Caco-2 (cell line): ENCODE measurements around the gene GZMB. TPM values are rescaled to one million over a fixed set of nuclear protein-coding genes. Genes with fewer than 3 reads are reported as not detected.
A peak's percentile ranks its signal among the peaks of the same experiment; 100 is the strongest.

Experiments used
- BruUV-seq: library from RNA; stranded (reverse); fragments of 400-500 nt; replicated peaks from 2 replicates; lab custom pipeline; 2021; lab: Mats Ljungman, UMichigan
- CTCF ChIA-PET: fragments of 300-600 bp; sonication (Branson Sonifier 250); formaldehyde crosslinking; loops from one replicate; lab custom pipeline; 2022; ENCODE audit warnings: antibody characterized with exemption; lab: Charles Lee
- POLR2A ChIA-PET: fragments of 300-600 bp; sonication (Branson Sonifier 250); formaldehyde crosslinking; loops from one replicate; lab custom pipeline; 2022; ENCODE audit warnings: antibody characterized with exemption; lab: Charles Lee
- DNase-seq, 2 experiments: peaks; one replicate each; pipeline versions ENCODE4 v3.0.0 to v3.0.0-alpha.2; 2020 to 2022
- H3K27me3 ChIP-seq: replicated peaks from 2 replicates; pipeline ENCODE4 v1.6.0; 2011; ENCODE audit warnings: low read length; ENCODE audit not compliant: control insufficient read depth, insufficient read depth
- H3K36me3 ChIP-seq: 2 replicates; pipeline ENCODE4 v1.5.1; 2011; ENCODE audit warnings: low read length; ENCODE audit not compliant: control insufficient read depth, insufficient read depth
- H3K4me1 ChIP-seq: fragments of 250-450 bp; sonication (Bioruptor Pico); 2 replicates; pipeline ENCODE4 v1.5.1; 2020; ENCODE audit warnings: mild to moderate bottlenecking
- H3K4me3 ChIP-seq: 2 replicates; pipeline ENCODE4 v1.5.1; 2011; ENCODE audit warnings: low read depth, mild to moderate bottlenecking, control low read depth, low read length
- H3K9me3 ChIP-seq: fragments of 250-450 bp; sonication (Bioruptor Pico); 2 replicates; pipeline ENCODE4 v1.5.1; 2020; ENCODE audit warnings: mild to moderate bottlenecking, moderate library complexity
- H3K27ac Mint-ChIP-seq: one replicate; pipeline ENCODE4 v1.8.0; 2022; ENCODE audit warnings: mixed read lengths; ENCODE audit not compliant: unreplicated experiment
- H3K27me3 Mint-ChIP-seq: one replicate; pipeline ENCODE4 v1.8.0; 2022; ENCODE audit warnings: mixed read lengths; ENCODE audit not compliant: insufficient read depth, unreplicated experiment
- H3K36me3 Mint-ChIP-seq: one replicate; pipeline ENCODE4 v1.8.0; 2022; ENCODE audit warnings: mild to moderate bottlenecking, mixed read lengths; ENCODE audit not compliant: insufficient read depth, unreplicated experiment
- H3K4me1 Mint-ChIP-seq: one replicate; pipeline ENCODE4 v1.8.0; 2022; ENCODE audit warnings: low read depth, mixed read lengths; ENCODE audit not compliant: unreplicated experiment
- H3K4me3 Mint-ChIP-seq: one replicate; pipeline ENCODE4 v1.8.0; 2022; ENCODE audit warnings: mild to moderate bottlenecking, moderate library complexity, mixed read lengths; ENCODE audit not compliant: unreplicated experiment
- H3K9me3 Mint-ChIP-seq: one replicate; pipeline ENCODE4 v1.8.0; 2022; ENCODE audit warnings: mixed read lengths; ENCODE audit not compliant: unreplicated experiment
- intact Hi-C: fragments of 100-400 bp; cut with micrococcal nuclease; formaldehyde crosslinking; loops from one replicate; pipeline ENCODE4 v1.10.0; 2022; ENCODE audit not compliant: unreplicated experiment
- total RNA-seq: library from RNA; stranded (reverse); gene quantifications from 2 replicates; pipeline ENCODE4 v1.2.3, GENCODE V29; 2022
- TF ChIP-seq, protein P1 (sequence below), 2 experiments: fragments of 200-600 bp in 1 of 2; IDR thresholded peaks; 1 replicate in 1 of 2; 2 replicates in 1 of 2; pipeline versions ENCODE4 v1.5.1 to v1.8.0; 2011 to 2022; ENCODE audit warnings: antibody characterized with exemption in 1 of 2, control low read depth in 1 of 2, inconsistent platforms in 1 of 2, low read depth in 1 of 2, low read length in 1 of 2, mild to moderate bottlenecking in 1 of 2, moderate library complexity in 1 of 2; ENCODE audit not compliant: insufficient read depth in 1 of 2, severe bottlenecking in 1 of 2, unreplicated experiment in 1 of 2

The GZMB gene
- total RNA-seq, 1 experiment from 2014 or later, result not detected

DNA sequence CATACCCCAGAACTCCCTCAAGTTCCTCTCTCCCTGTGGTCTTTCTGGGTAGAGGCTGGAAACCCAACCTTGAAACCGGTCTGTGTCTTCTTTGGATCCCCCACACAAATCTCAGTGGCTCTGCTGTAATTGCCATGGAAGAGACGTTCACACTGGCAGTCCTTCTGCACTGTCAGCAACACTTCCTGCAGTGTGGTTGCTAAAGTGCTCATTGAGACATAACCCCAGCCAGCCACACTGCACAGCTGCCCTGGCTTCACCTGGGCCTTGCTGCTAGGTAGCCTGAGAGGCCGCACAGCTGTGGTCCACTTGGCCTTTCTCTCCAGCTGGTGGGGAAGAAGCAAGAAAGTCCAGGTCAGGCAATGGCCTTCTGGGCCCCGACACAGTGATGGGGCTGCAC lies 26.9 kb downstream of the GZMB start:
- Histone ChIP-seq H3K4me3 (no peak overlapping the region), H3K36me3 (no peaks in the 10 kb centered on the region), H3K9me3 (no peaks in the 10 kb centered on the region), H3K4me1 (no peaks in the 10 kb centered on the region), H3K27me3 (no peaks in the 10 kb centered on the region)
- Mint-ChIP-seq H3K4me1 (no peaks in the 10 kb centered on the region), H3K4me3 (no peak overlapping the region), H3K36me3 (no peaks in the 10 kb centered on the region), H3K27ac (no peak overlapping the region), H3K9me3 (no peaks in the 10 kb centered on the region), H3K27me3 (no peaks in the 10 kb centered on the region)
- ChIA-PET POLR2A (no interaction called here), CTCF (no interaction called here)
- TF ChIP-seq, protein P1, sequence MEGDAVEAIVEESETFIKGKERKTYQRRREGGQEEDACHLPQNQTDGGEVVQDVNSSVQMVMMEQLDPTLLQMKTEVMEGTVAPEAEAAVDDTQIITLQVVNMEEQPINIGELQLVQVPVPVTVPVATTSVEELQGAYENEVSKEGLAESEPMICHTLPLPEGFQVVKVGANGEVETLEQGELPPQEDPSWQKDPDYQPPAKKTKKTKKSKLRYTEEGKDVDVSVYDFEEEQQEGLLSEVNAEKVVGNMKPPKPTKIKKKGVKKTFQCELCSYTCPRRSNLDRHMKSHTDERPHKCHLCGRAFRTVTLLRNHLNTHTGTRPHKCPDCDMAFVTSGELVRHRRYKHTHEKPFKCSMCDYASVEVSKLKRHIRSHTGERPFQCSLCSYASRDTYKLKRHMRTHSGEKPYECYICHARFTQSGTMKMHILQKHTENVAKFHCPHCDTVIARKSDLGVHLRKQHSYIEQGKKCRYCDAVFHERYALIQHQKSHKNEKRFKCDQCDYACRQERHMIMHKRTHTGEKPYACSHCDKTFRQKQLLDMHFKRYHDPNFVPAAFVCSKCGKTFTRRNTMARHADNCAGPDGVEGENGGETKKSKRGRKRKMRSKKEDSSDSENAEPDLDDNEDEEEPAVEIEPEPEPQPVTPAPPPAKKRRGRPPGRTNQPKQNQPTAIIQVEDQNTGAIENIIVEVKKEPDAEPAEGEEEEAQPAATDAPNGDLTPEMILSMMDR (IDR thresholded peaks at IDR 0.05; ENCODE audit: insufficient read depth in 1 of 2, low read depth in 1 of 2, low read length in 1 of 2, severe bottlenecking in 1 of 2, unreplicated experiment in 1 of 2), result no peak
- no peak for DNase-seq
- BruUV-seq, result no TSS peak
- intact Hi-C loops, result loop anchor here (10.0 kb wide), 1 partner anchor 122 kb away; no protein-coding TSS in a partner anchor

DNA sequence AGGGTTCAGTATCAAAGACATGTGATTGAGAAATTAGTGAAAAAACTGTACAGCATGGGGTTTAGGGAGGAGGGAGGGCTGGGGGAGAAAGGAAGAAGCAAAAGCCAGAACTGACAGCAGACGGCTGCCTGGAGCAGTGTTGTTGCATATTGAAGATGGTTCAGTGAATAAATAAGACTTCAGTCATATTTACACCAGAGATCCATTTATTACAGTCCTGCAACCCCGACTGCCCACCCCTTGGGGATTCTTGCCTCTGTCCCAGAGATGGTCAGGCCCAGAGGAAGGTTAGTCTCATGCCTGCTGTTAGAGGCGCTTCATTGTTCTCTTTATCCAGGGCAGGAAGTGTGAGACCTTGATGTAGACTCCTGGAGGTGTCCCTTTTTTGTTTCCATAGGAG lies 27.7 kb downstream of the GZMB start:
- TF ChIP-seq, protein P1 (IDR thresholded peaks at IDR 0.05; ENCODE audit: insufficient read depth in 1 of 2, low read depth in 1 of 2, low read length in 1 of 2, severe bottlenecking in 1 of 2, unreplicated experiment in 1 of 2), result no peak
- no peaks in the 10 kb centered on the region for H3K9me3 ChIP-seq
- no peaks in the 10 kb centered on the region for H3K27me3 ChIP-seq
- H3K27ac Mint-ChIP-seq, result no peak overlapping the region
- no peak overlapping the region for H3K4me3 Mint-ChIP-seq
- H3K36me3 ChIP-seq, result no peaks in the 10 kb centered on the region
- no peaks in the 10 kb centered on the region for H3K9me3 Mint-ChIP-seq
- H3K4me1 ChIP-seq, result no peaks in the 10 kb centered on the region
- H3K4me3 ChIP-seq, result no peak overlapping the region
- no peaks in the 10 kb centered on the region for H3K4me1 Mint-ChIP-seq
- POLR2A ChIA-PET, result no interaction called here
- CTCF ChIA-PET, result interaction anchor here (0.6 kb wide), 1 partner anchor 54 kb away, joined by 3 read pairs; no protein-coding TSS in a partner anchor
- intact Hi-C loops, result loop anchor here (10.0 kb wide), 1 partner anchor 121 kb away; no protein-coding TSS in a partner anchor
- no peaks in the 10 kb centered on the region for H3K36me3 Mint-ChIP-seq
- H3K27me3 Mint-ChIP-seq, result no peaks in the 10 kb centered on the region
- BruUV-seq, result no TSS peak
- DNase-seq, result no peak

DNA sequence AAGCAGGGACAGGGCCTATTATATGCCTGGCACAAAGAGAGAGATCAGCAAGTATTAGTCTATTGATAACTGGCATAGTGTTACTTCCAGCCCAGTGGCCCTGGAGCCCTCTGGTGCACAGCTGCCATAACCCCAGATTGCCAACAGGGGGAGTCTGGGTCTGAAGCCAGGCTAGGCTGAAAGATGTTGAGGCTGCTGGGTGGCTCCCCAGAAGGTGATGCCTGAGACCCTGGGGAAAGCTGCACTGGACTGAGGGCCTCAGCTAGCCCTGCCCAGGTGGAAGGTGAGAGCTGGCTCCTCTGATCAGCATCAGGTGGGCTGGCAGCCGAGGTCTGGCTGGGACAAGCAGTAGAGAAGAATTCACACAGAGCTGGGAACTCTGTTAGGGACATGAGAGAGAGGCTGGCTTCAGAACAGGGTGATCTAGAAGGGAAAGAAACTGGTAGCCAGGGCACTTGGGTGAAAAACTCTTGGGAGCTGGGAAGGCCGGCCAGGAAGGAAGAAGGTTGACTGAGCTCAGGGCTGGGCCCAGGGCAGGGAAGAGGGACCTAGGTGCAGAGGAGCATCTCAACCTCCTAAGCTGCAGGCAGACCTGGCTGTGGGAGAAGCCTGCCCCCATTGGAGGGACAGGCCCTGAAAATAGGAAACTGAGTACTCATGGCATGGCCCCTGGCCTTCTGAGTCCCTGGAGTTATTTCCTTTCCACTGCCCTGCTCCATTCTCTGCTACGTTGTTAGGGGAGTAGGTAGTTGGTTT lies 28.4 kb downstream of the GZMB start:
- POLR2A ChIA-PET, result no interaction called here
- no TSS peak for BruUV-seq

More for the DNA sequence above, 28.4 kb downstream of the GZMB start:
- Mint-ChIP-seq H3K4me1 (no peaks in the 10 kb centered on the region), H3K9me3 (no peaks in the 10 kb centered on the region), H3K36me3 (no peaks in the 10 kb centered on the region), H3K27me3 (no peaks in the 10 kb centered on the region), H3K27ac (no peak overlapping the region), H3K4me3 (no peak overlapping the region)
- peak in 1 of 2 experiments; percentile 58 for DNase-seq
- TF ChIP-seq, protein P1 (IDR thresholded peaks at IDR 0.05; ENCODE audit: insufficient read depth in 1 of 2, low read depth in 1 of 2, low read length in 1 of 2, severe bottlenecking in 1 of 2, unreplicated experiment in 1 of 2), result peak; percentile 53 to 79
- no peaks in the 10 kb centered on the region for H3K4me1 ChIP-seq
- H3K9me3 ChIP-seq, result no peaks in the 10 kb centered on the region
- no peak overlapping the region for H3K4me3 ChIP-seq
- no peaks in the 10 kb centered on the region for H3K36me3 ChIP-seq
- no peaks in the 10 kb centered on the region for H3K27me3 ChIP-seq
- intact Hi-C loops, result loop anchor here (10.0 kb wide), 1 partner anchor 121 kb away; no protein-coding TSS in a partner anchor
- CTCF ChIA-PET, result interaction anchor here (0.6 kb wide), 1 partner anchor 55 kb away, joined by 3 read pairs; no protein-coding TSS in a partner anchor
